ENCODE data around the gene PHLDB2.

Gene PHLDB2

DNA sequence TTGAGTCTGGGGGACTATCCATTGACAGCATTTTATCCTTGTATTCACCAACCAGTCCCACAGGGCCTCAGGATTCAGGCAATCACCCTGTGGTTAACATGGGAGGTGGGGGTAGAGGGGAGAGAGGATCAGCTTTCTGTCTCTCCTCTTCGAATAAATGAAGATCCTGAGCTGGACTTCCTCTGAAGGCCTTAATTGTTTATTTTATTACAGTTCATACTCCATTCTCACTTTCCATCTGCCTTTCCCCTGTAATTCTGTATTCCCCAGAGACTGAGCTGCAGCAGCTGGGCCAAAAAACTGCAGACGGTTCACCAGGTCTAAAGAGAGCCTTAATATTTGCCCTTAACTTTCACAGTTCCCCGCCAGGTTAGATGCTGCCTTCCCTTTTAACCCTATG lies 151.6 kb downstream of the PHLDB2 start:
- in situ Hi-C loops (cut with HindIII; ENCODE audit: low sequenced_read_pairs), result no loop called here

DNA sequence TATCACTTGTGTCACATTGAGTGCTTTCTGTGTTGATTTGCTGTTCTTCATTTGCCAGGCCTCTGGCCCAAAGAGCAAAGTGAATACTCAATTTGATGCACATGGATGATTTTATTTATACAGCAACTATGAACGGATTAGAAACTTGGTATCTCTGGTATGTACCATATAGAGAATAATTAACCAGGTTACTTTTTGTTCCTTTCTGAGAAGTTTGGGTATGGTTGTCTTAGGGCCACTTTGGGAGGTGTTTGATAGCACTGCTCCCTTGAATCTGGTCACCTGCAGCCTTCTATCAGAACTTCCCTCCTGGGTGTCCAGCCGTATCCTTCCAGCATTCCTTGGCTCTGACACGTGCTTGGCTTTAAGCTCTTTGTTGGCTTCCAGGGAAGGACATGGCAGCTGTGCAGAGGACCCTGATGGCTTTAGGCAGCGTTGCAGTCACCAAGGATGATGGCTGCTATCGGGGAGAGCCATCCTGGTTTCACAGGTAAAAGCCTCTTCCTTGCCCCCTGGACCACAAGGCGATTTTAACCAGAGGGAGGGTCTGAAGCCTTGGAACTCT lies 152.4 kb downstream of the PHLDB2 start:
- in situ Hi-C loops (cut with HindIII; ENCODE audit: low sequenced_read_pairs), result no loop called here

DNA sequence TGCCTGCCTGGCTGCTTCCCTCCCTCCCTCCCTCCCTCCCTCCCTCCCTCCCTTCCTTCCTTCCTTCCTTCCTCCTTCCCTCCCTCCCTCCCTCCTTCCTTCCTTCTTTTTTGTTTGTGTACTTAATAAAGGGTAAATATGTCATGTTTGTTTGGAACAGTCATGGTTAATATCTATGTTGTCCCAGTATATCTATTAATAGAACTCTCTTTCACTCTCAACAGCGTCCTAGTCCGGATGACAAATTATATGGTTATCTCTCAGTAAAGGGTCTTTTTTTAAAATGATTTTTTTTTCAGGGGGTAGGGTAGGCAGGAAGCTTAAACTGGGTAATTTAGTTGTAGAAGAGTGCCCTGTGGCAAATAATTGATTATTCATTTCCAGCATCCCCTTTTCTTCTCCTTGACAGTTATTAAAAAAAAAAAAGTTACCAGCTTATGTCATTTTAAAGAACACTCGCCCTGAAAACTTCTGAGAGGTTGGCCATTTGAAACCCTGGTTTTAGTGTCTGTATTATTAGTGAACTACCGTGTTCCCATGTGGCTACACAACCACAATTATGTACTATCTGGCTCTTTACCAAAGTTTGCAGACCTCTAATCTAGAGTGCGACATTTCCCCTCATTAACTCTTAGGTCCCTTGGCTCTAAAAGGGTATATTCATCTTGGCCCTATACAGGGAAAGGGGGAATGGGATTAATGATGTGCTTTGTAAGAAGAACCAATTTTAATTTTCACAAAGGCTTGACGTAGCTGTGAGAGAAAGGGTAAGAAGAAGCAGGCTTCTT lies 153.3 kb downstream of the PHLDB2 start:
- in situ Hi-C loops (cut with HindIII; ENCODE audit: low sequenced_read_pairs), result no loop called here

DNA sequence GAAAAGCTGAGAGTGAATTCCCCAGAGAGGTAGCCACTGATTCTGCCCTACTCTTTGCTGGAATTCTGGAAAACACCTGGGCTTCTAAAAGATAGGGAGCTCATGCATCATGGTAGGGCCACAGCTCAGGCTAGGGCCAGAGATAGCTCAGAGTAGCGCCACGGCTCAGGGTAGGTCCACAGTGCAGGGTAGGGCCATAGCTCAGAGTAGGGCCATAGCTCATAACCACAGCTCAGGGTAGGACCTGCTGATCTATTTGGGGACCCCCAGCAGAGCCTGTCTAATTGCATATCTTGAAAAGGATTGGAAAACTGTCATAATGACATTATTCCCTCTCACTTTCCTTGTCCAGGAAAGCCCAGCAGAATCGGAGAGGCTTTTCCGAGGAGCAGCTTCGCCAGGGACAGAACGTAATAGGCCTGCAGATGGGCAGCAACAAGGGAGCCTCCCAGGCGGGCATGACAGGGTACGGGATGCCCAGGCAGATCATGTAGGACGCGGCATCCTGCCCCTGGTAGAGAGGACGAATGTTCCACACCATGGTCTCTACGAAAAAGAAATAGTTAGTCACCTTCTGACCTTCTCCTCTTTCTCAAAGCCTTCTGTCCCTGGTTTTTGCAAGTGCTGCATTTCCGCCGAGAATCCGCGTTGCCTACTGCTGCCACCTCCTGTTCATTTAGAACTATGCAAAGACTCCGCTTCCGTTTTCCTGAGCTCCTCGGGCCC lies 154.2 kb downstream of the PHLDB2 start:
- in situ Hi-C loops (cut with HindIII; ENCODE audit: low sequenced_read_pairs), result no loop called here

DNA sequence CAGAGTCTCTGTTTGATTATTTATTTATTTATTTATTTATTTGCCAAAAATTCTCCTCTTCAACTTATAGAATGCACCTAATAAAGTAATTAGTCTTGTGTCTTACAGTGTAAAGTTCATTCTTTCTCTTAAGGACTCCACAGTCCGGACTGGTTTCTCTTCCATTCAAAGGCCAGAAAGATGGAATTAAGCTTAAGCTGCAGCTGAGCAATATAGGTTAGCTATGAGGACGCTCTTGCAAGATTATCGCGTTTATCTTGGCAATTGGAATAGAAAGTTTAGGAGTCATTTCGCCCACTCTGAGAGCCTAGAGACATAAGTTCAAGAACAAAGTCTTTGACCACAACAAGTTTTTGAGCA lies 154.7 kb downstream of the PHLDB2 start:
- in situ Hi-C loops (cut with HindIII; ENCODE audit: low sequenced_read_pairs), result no loop called here

DNA sequence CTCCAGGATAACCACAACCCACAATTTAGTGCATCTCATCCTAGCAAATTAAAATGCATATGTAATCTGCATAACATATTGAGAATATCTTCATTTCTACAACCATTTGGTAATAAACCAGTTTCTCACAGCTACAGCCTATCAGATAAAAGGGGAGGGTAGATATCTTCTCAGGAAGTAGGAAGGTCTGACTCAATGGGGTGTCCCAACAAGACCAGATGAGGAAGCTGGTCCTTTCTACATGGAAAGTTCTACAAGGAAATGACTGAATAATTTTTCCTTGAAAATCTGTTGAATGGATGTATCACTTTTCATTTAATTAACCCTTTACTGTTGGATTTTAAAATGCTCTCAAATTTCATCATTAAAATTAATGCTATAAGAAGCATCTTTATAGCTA lies 158.0 kb downstream of the PHLDB2 start:
- in situ Hi-C loops (cut with HindIII; ENCODE audit: low sequenced_read_pairs), result no loop called here

DNA sequence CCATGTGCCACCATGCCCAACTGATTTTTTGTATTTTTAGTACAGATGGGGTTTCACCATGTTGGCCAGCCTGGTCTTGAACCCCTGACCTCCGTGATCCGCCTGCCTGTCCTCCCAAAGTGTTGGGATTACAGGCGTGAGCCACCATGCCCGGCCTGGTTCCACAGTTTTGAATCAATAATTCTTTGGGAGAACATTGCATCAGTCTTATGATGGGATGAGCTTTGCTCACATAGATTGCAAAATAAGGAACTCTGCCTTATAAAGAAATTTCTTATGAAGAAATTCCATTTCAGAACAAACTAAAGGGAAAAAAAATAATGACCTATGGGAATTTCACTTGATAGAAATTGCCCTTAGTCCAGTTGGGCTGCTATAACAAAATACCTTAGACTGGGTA lies 159.6 kb downstream of the PHLDB2 start:
- in situ Hi-C loops (cut with HindIII; ENCODE audit: low sequenced_read_pairs), result no loop called here

DNA sequence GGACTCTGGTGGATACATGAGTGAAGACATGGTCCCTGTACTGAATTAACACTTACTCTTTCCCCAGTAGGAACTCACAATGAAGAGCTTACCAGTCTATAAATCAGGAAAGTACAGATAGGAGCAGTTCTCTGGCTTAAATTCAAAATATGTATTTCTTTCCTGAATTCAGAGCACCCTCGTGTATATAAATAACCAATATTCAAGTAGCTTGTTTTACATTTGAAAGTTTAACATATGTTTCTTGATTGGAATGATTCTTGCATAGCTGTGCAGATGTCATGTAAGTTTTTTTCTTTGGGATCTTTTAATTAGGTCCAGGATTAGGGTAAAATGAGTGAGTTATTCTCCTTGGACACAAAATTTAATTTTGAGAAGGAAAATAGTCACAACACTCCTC lies 160.7 kb downstream of the PHLDB2 start:
- in situ Hi-C loops (cut with HindIII; ENCODE audit: low sequenced_read_pairs), result no loop called here

DNA sequence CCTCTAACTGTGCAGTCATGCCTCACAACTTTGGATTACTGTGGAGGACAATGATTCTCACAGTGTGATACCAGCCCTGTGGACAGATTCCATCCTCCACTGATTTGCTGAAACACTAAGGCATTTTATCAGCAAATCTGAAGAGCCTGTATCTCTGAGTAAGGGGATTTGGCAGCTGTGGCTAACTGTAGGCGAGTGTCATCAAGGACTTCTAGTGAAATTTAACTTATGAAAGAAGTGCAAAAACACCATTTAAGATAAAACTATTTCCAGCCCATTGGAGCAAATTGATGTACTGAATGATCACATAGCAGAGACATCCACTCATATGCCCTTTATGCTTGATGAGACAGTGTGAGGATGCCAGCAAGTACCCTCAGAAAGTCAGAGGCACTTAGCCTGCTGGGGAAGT lies 161.6 kb downstream of the PHLDB2 start:
- in situ Hi-C loops (cut with HindIII; ENCODE audit: low sequenced_read_pairs), result no loop called here
